K562 (cell line): Measurements from ENCODE around the gene ASPG. TPM values are rescaled to one million over a fixed set of nuclear protein-coding genes. Genes with fewer than 3 reads are reported as not detected.

Source experiments
- ATAC-seq: fragments of 200-7000 bp; cut with Tn5 transposase; 3 replicates; pipeline ENCODE4 v1.9.1; 2020; ENCODE audit warnings: moderate library complexity
- BruUV-seq: library from RNA; stranded (reverse); fragments of 400-500 nt; replicated peaks from 2 replicates; lab custom pipeline; 2021; lab: Mats Ljungman, UMichigan
- CTCF ChIA-PET: fragments of 300-600 bp; formaldehyde crosslinking; extraction: SDS; loops from one replicate; lab custom pipeline; 2021; ENCODE audit warnings: low intra/inter-chr PET ratio; lab: Yijun Ruan, JAX
- POLR2A ChIA-PET: fragments of 300-600, 350-650 bp; sonication (Branson Sonifier 250); formaldehyde crosslinking; extraction: SDS; loops from one replicate; lab custom pipeline; 2021; ENCODE audit warnings: antibody characterized with exemption, inconsistent platforms; lab: Yijun Ruan, JAX
- DNase-seq, 4 experiments: peaks; one replicate each; pipeline versions ENCODE4 v3.0.0 to v3.0.0-alpha.2; 2011 to 2018; ENCODE audit warnings: low spot score in 3 of 4, mixed read lengths in 3 of 4; ENCODE audit errors: extremely low read depth in 1 of 4
- FAIRE-seq: peaks from 2 replicates; lab custom pipeline; 2011; peaks lifted over from hg19 to GRCh38; lab: Jason Lieb, UNC
- H2AFZ ChIP-seq: 2 replicates; pipeline ENCODE4 v1.6.0; 2011; ENCODE audit warnings: low read depth, low read length, control low read depth, inconsistent platforms
- H3K27ac ChIP-seq: fragments of 200-600 bp; 3 replicates; pipeline ENCODE4 v1.8.0; 2011; ENCODE audit warnings: low read depth, mild to moderate bottlenecking, control low read depth, inconsistent platforms, low read length, moderate library complexity, mixed read lengths; ENCODE audit errors: extremely low read depth
- H3K27me3 ChIP-seq, 2 experiments: fragments of 300-600 bp in 1 of 2; 2 replicates in 1 of 2; 3 replicates in 1 of 2; pipeline versions ENCODE4 v1.6.0 to v1.8.0; 2011; ENCODE audit warnings: inconsistent platforms in 2 of 2, low read length in 2 of 2, mild to moderate bottlenecking in 1 of 2, mixed read lengths in 1 of 2, moderate library complexity in 1 of 2; ENCODE audit not compliant: control insufficient read depth in 2 of 2, insufficient read depth in 2 of 2
- H3K36me3 ChIP-seq: fragments of 300-600 bp; 3 replicates; pipeline ENCODE4 v1.8.0; 2011; ENCODE audit warnings: mild to moderate bottlenecking, low read length, inconsistent platforms; ENCODE audit not compliant: control insufficient read depth, insufficient read depth
- H3K4me1 ChIP-seq, 2 experiments: fragments of 200-600 bp in 1 of 2; replicated peaks in 1 of 2; 2 replicates in 1 of 2; 3 replicates in 1 of 2; pipeline versions ENCODE4 v1.5.1 to v1.8.0; 2011; ENCODE audit warnings: inconsistent platforms in 2 of 2, low read length in 2 of 2, mild to moderate bottlenecking in 1 of 2, mixed read lengths in 1 of 2, moderate library complexity in 1 of 2; ENCODE audit not compliant: control insufficient read depth in 2 of 2, insufficient read depth in 2 of 2
- H3K4me2 ChIP-seq: 2 replicates; pipeline ENCODE4 v1.6.1; 2011; ENCODE audit warnings: low read length, control low read depth, inconsistent platforms, mixed read lengths; ENCODE audit not compliant: insufficient read depth
- H3K4me3 ChIP-seq: fragments of 200-600 bp; sonication (generic), shearing (Covaris generic); 2 replicates; pipeline ENCODE4 v1.5.1; 2016; ENCODE audit warnings: control low read depth, inconsistent platforms
- H3K79me2 ChIP-seq: fragments of 200-600 bp; 3 replicates; pipeline ENCODE4 v1.8.0; 2011; ENCODE audit warnings: low read length, inconsistent platforms; ENCODE audit not compliant: control insufficient read depth, insufficient read depth
- H3K9ac ChIP-seq, 2 experiments: 2 replicates each; pipeline versions ENCODE4 v1.6.0 to v1.6.1; 2011; ENCODE audit warnings: low read depth in 2 of 2, low read length in 2 of 2, control low read depth in 1 of 2, inconsistent platforms in 1 of 2, mild to moderate bottlenecking in 1 of 2, mixed read lengths in 1 of 2; ENCODE audit not compliant: insufficient read depth in 1 of 2
- H3K9me1 ChIP-seq: one replicate; pipeline ENCODE4 v1.6.0; 2011; ENCODE audit warnings: inconsistent platforms, mild to moderate bottlenecking, low read length, moderate library complexity; ENCODE audit not compliant: control insufficient read depth, insufficient read depth
- H3K9me3 ChIP-seq: replicated peaks from 2 replicates; pipeline ENCODE4 v1.5.1; 2011; ENCODE audit warnings: low read depth, low read length, inconsistent platforms; ENCODE audit not compliant: control insufficient read depth, insufficient read depth
- H4K20me1 ChIP-seq: replicated peaks from 2 replicates; pipeline ENCODE4 v1.6.1; 2011; ENCODE audit warnings: low read length, inconsistent platforms, mixed read lengths; ENCODE audit not compliant: control insufficient read depth, insufficient read depth
- AFF4 ChIP-seq: sonication (generic); formaldehyde crosslinking; IDR thresholded peaks from 2 replicates; pipeline ENCODE4 v1.8.0; 2023; ENCODE audit warnings: mild to moderate bottlenecking, missing genetic modification reagents
- ARID3A ChIP-seq: IDR thresholded peaks from 2 replicates; pipeline ENCODE4 v1.6.1; 2012; ENCODE audit warnings: low read depth, low read length, improper control_type of control experiment, borderline replicate concordance
- CSDE1 ChIP-seq, 2 experiments: fragments of 450-650 bp; IDR thresholded peaks; 2 replicates each; pipeline ENCODE4 v1.6.1; 2016; ENCODE audit warnings: mild to moderate bottlenecking in 1 of 2
- FOS ChIP-seq: IDR thresholded peaks from 3 replicates; pipeline ENCODE4 v1.6.1; 2011; ENCODE audit not compliant: insufficient read length; ENCODE audit errors: extremely low read depth
- FOXJ3 ChIP-seq: sonication (generic); formaldehyde crosslinking; IDR thresholded peaks from 2 replicates; pipeline ENCODE4 v1.4.0; 2020; ENCODE audit warnings: mild to moderate bottlenecking, missing genetic modification reagents
- HNRNPUL1 ChIP-seq: fragments of 200-400 bp; formaldehyde crosslinking; IDR thresholded peaks from 2 replicates; pipeline ENCODE4 v1.6.1; 2017; ENCODE audit warnings: low read length
- NCOA2 ChIP-seq, 2 experiments: fragments of 450-650 bp; IDR thresholded peaks; 2 replicates each; pipeline ENCODE4 v1.6.1; 2018; ENCODE audit warnings: mild to moderate bottlenecking in 2 of 2, moderate library complexity in 1 of 2; ENCODE audit not compliant: partially characterized antibody in 2 of 2
- SREBF2 ChIP-seq: sonication (generic); formaldehyde crosslinking; IDR thresholded peaks from 2 replicates; pipeline ENCODE4 v1.4.0; 2020; ENCODE audit warnings: mild to moderate bottlenecking, missing genetic modification reagents
- TEAD4 ChIP-seq, 2 experiments: sonication (generic) in 1 of 2; formaldehyde crosslinking in 1 of 2; IDR thresholded peaks; 2 replicates each; pipeline versions ENCODE4 v1.6.1 to v1.8.0; 2012 to 2022; ENCODE audit warnings: borderline replicate concordance in 1 of 2, inconsistent platforms in 1 of 2, low read length in 1 of 2, mild to moderate bottlenecking in 1 of 2, missing genetic modification reagents in 1 of 2
- THAP7 ChIP-seq: fragments of 250-450 bp; sonication (Bioruptor Pico); IDR thresholded peaks from 2 replicates; pipeline ENCODE4 v1.5.0; 2021
- ZBTB12 ChIP-seq: fragments of 250-450 bp; sonication (Bioruptor Pico); IDR thresholded peaks from 2 replicates; pipeline ENCODE4 v1.4.0; 2020
- ZKSCAN3 ChIP-seq: fragments of 250-450 bp; sonication (Bioruptor Pico); IDR thresholded peaks from 2 replicates; pipeline ENCODE4 v1.4.0; 2020
- ZNF311 ChIP-seq: fragments of 250-450 bp; sonication (Bioruptor Pico); IDR thresholded peaks from 2 replicates; pipeline ENCODE4 v1.4.0; 2020; ENCODE audit warnings: mild to moderate bottlenecking, moderate library complexity
- ZNF75A ChIP-seq: fragments of 450-650 bp; formaldehyde crosslinking; IDR thresholded peaks from 2 replicates; pipeline ENCODE4 v1.4.0; 2020; ENCODE audit warnings: mild to moderate bottlenecking
- WGBS: fragments of 100-300 bp; shearing (Covaris generic); methylation state at CpG from one replicate; pipeline ENCODE4 v1.1.6; 2016; ENCODE audit warnings: low coverage, mixed read lengths; ENCODE audit not compliant: insufficient coverage; ENCODE audit errors: missing lambda C conversion rate; 5-methylcytosine and 5-hydroxymethylcytosine counted together
- in situ Hi-C: fragments of 300-500 bp; cut with MboI; formaldehyde crosslinking; loops from 4 replicates; pipeline ENCODE4 v1.15.0; 2018; ENCODE audit warnings: inconsistent platforms, mixed read lengths
- intact Hi-C: fragments of 100-400 bp; cut with micrococcal nuclease; formaldehyde crosslinking; loops from 2 replicates; pipeline ENCODE4 v1.14.2; 2022
- polyA plus RNA-seq, 8 experiments: library from polyadenylated mRNA; depleted of rRNA in 4 of 8; stranded (reverse) in 5 of 8; unstranded in 3 of 8; fragments of >200 nt; fragmentation: Nextera tagmentation in 2 of 8; fragmentation: Illumina TruSeq in 1 of 8; extraction: Ambion mirVana in 2 of 8; extraction: Trizol in 1 of 8; gene quantifications; 2 replicates each; pipeline versions ENCODE4 v1.2.1 to v1.2.3, GENCODE V29; 2011 to 2014; ENCODE audit warnings: inconsistent platforms in 1 of 8, missing spikeins in 1 of 8
- total RNA-seq, 7 experiments: library from RNA; depleted of rRNA in 6 of 7; stranded (reverse); fragments of >200 nt in 6 of 7; fragmentation: Illumina TruSeq in 2 of 7; extraction: Trizol in 2 of 7; gene quantifications; 2 replicates each; pipeline versions ENCODE4 v1.2.1 to v1.2.3, GENCODE V29; 2011 to 2021; ENCODE audit warnings: low replicate concordance in 1 of 7

The ASPG gene
- total and polyA plus RNA-seq, 9 of the 15 experiments (the other 6 are each of a cell fraction or from before 2014, with no cell fraction given): 0.18 TPM; not detected in 8

GRCh38 chr14:104139460-104140212, 54.1 kb downstream of the ASPG start:
- Histone ChIP-seq H4K20me1 (no peaks in the 10 kb centered on the region), H3K27ac (no peak overlapping the region), H3K27me3 (peaks cover 0 to 5% of the 10 kb centered on the region in 2 experiments; a peak in 1 of 5 replicates), H3K79me2 (no peaks in the 10 kb centered on the region), H3K4me1 (0 out of 5 replicates have a peak, but pooled peaks cover 0 to 7% of the 10 kb centered on the region in 2 experiments), H3K9me1 (no peaks in the 10 kb centered on the region), H3K36me3 (no peaks in the 10 kb centered on the region), H3K4me2 (no peak overlapping the region), H3K9ac (no peak overlapping the region), H3K9me3 (no peaks in the 10 kb centered on the region), H2AFZ (no peak overlapping the region), H3K4me3 (no peak overlapping the region)
- BruUV-seq: no TSS peak
- ChIA-PET CTCF (no interaction called here), POLR2A (no interaction called here)
- FAIRE-seq (no peak), DNase-seq (no peak), ATAC-seq (no peak)
- TF ChIP-seq TEAD4 (IDR thresholded peaks at IDR 0.05; ENCODE audit: low read length) (no peak), TEAD4 (CRISPR knock-in tag; IDR thresholded peaks at IDR 0.05; ENCODE audit: borderline replicate concordance) (no peak), THAP7 (CRISPR knock-in tag) (no peak), CSDE1 (IDR thresholded peaks at IDR 0.05) (no peak), ZNF311 (no peak), ARID3A (no peak), ZBTB12 (no peak), NCOA2 (IDR thresholded peaks at IDR 0.05; ENCODE audit: partially characterized antibody in 2 of 2) (no peak), HNRNPUL1 (no peak), FOS (no peak), SREBF2 (CRISPR knock-in tag) (no peak), ZNF75A (CRISPR knock-in tag) (no peak), FOXJ3 (CRISPR knock-in tag) (no peak), AFF4 (CRISPR knock-in tag) (no peak), ZKSCAN3 (CRISPR knock-in tag) (no peak)
- 7% methylated on average over 9 of the region's 14 CpGs for WGBS
- intact Hi-C loops: no loop called here
- in situ Hi-C loops: no loop called here
